HPDE6-E6E7 (cell line): Measurements from ENCODE around the gene SH3BGRL3.
"Not testable (repeated sequence)": the region's sequence is repeated elsewhere in the genome, so short reads cannot be mapped to it uniquely, and the experiment has no call there.

Source experiments
- DNase-seq: peaks from one replicate; pipeline ENCODE4 v3.0.0; 2011; ENCODE audit warnings: missing footprints; ENCODE audit errors: extremely low spot score

The SH3BGRL3 gene

DNA sequence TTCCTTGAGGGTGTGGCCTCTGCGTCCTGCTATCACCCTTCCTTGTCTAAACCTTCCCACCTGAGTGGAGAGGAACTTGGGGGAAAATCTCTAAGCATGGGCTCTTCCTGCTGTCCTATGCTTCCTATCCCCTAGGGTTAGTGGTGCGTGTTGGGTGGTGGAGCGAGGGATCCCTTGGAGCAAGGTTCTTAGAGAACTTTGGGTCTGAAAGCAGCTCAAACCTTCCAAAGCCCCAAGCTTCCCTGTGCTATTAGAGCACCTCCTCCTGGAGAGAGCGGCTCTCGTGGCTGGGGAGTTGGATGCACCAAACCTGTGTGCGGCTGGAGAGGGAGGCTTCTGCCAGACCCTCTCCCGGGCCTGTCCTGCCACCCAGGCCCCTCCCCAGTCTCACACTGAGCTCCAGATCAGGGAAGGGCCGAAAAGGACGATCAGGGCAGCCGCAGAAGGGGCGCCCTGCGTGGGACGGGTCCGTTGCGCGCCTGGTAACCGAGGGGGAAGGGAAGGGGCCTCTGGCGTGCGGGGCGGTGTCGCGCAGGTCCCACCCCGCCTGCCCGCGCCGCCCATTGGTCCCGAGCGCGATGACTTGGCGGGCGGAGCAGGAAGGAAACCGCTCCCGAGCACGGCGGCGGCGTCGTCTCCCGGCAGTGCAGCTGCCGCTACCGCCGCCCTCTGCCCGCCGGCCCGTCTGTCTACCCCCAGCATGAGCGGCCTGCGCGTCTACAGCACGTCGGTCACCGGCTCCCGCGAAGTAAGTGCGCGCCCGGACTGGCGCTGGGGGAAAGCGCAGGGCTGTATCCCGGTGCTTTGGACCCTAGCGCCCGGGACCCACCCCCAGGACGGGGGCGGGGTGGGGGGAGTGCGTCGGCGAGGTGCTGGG, at the start of gene SH3BGRL3:
TSS of gene SH3BGRL3 (plus strand) at position 631 of the 877 bp plus-strand sequence. CDS start at position 701, 70 bp downstream.
- peak; percentile 69 for DNase-seq

DNA sequence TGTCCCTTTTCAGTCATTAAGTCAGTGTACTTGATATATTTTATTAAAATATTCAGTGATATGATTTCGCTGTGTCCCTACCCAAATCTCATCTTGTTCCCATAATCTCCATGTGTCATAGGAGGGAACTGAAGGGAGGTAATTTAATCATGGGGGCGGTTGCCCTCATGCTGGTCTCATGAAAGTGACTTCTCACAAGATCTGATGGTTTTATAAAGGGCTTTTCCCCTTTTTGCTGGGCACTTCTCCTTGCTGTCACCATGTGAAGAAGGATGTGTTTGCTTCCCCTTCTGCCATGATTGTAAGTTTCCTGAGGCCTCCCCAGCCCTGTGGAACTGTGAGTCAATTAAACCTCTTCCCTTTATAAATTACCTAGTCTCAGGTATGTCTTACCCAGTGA, 49.2 kb upstream of the SH3BGRL3 start:
- not testable (repeated sequence) for DNase-seq

DNA sequence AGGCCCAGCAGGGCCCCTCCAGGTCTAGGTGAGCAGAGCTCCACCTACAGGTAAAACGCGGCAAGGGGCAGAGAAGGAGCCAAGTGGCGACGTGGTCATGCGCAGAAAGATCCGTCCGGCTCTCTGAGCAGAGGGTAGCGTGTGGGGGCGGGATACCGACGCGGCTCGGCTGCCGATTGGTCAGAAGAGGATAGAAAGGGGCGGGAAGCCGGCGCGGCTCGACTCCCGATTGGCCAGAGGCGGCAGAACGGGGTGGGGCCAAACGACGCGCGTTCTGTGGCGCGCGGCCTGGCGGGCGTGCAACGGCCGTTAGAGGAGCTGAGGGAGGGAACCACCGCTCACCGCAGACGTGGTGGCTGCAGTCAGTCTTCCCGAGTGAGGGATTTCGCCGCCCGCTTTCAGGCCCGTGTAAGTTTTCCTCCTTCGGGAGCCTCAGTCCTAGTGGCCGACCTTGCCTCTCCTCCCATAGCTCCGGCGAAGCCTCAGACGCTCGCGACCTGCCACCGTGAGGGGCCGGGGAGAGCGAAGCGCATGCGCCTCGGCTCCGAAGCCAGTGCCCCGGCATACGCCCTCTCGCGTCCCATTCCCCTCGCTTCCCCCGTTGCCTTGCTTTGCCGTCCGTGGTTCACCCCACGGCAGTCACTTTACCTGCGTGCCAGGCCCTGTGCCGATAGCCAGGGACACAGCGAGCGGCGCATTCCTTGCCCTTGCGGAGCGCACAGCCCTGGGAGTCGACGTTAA, 45.8 kb upstream of the SH3BGRL3 start, which contains the start of gene CEP85:
TSS of gene CEP85 (plus strand) at position 298 of the 741 bp plus-strand sequence. CDS start 5,584 bp downstream, outside the sequence.
- DNase-seq: peak; percentile 99

GRCh38 chr1:26234644-26235370, 45.1 kb upstream of the SH3BGRL3 start:
- no peak for DNase-seq

GRCh38 chr1:26237230-26237966, 42.5 kb upstream of the SH3BGRL3 start:
- no peak for DNase-seq

- no peak for DNase-seq
Measured at GRCh38 chr1:26239936-26240335, 40.0 kb upstream of the SH3BGRL3 start.

GRCh38 chr1:26252718-26253117, 27.2 kb upstream of the SH3BGRL3 start:
- DNase-seq: no peak

- no peak for DNase-seq
Measured at GRCh38 chr1:26254404-26254803, 25.5 kb upstream of the SH3BGRL3 start.

- no peak for DNase-seq
Measured at GRCh38 chr1:26257222-26257621, 22.7 kb upstream of the SH3BGRL3 start.

- DNase-seq: no peak
Measured at GRCh38 chr1:26259005-26259404, 20.9 kb upstream of the SH3BGRL3 start.

GRCh38 chr1:26259578-26259977, 20.3 kb upstream of the SH3BGRL3 start:
- DNase-seq: no peak

GRCh38 chr1:26263212-26263611, 16.7 kb upstream of the SH3BGRL3 start:
- no peak for DNase-seq

- no peak for DNase-seq
Measured at GRCh38 chr1:26265405-26265804, 14.5 kb upstream of the SH3BGRL3 start.

DNA sequence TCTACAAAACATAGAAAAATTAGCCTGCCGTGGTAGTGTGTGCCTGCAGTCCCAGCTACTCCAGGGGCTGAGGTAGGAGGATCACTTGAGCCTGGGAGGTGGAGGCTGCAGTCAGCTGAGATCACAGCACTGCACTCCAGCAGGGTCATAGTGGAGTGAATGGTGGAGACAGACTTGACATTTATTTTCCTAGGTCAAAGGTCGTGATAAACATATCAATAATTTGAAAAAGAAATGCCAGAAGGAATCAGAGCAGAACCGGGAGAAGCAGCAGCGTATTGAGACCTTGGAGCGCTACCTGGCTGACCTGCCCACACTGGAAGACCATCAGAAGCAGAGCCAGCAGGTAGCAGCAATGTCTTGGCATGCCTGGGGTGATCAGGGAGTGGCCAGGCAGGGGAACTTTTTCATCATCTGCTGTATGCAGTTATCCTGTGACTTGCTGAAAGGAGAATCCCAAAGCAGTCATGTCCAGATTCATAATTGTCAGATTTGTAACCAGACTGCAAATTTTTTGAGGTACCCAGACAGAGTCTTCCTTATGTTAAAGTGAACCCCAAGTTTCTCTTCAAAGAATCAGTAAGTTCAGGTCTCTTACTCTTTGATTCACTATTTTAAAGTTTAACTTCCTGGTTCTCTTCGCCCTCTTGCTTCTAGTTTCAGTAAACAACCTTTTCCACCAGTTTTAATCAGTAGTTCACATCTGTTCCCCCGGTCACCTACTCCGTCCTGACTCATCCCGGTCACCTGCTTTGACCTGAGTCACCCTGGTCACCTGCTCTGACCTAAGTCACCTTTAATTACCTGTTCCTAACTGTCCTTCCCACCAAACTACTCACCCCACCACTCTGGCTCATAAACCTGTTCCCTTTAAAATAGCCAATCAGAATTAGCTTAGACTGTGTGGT, 11.3 kb upstream of the SH3BGRL3 start:
- DNase-seq: no peak

GRCh38 chr1:26269198-26269550, 10.7 kb upstream of the SH3BGRL3 start:
- no peak for DNase-seq

DNA sequence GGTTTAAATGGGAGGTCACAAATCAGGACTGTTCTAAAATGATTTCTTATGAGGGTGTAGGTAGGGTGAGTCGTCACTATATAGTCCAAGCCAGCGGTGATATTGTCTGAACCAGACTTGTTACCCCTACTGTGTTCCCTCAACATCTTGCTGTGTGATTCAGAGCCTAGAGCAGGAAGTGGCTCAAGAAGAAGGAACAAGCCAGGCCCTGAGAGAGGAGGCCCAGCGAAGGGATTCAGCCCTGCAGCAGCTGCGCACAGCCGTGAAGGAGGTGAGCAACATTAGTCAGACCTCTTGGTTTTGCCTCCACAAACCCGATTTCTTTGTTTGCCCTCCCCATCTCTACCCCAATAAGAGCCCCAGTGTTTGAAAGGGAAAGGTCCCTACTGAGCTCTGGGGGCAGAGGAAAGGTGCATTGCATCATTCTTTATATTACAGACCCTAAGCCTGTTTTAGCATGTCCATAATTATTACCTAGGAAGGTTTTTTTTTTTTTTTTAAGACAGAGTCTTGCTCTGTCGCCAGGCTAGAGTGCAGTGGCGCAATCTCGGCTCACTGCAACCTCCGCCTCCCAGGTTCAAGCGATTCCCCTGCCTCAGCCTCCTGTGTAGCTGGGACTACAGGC, 5.0 kb upstream of the SH3BGRL3 start:
- DNase-seq: peak; percentile 77

GRCh38 chr1:26275580-26276431, 4.1 kb upstream of the SH3BGRL3 start:
- peak; percentile 83 for DNase-seq

DNA sequence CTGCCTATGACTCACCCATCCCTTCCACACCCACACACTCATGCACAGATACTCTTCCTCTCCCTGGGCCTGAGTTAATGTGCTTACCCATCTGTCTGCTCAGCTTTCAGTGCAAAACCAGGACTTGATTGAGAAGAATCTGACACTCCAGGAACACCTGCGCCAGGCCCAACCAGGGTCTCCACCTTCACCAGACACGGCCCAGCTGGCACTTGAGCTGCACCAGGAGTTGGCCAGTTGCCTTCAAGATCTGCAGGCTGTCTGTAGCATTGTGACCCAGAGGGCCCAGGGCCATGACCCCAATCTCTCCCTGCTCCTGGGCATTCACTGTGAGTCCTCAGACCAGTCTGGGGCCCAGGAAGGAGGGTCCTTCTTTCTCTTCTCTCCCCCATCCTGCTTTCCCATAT, 3.5 kb upstream of the SH3BGRL3 start:
- DNase-seq: no peak

GRCh38 chr1:26277261-26277661, 2.6 kb upstream of the SH3BGRL3 start:
- DNase-seq: no peak
